Dermis microvascular lymphatic vessel endothelial cell (primary cell): ENCODE measurements around the gene MEGF10. TPM values are rescaled to one million over a fixed set of nuclear protein-coding genes. Genes with fewer than 3 reads are reported as not detected.
"Not testable (repeated sequence)": the region's sequence is repeated elsewhere in the genome, so short reads cannot be mapped to it uniquely, and the experiment has no call there.

Experiments used
- DNase-seq, 2 donors: peaks; one replicate each; pipeline versions ENCODE4 v3.0.0 to v3.0.0-alpha.2; 2010; ENCODE audit warnings: low read depth in 2 of 2
- total RNA-seq: library from RNA; depleted of rRNA; stranded (reverse); fragments of >200 nt; gene quantifications from 2 replicates; pipeline ENCODE4 v1.2.1, GENCODE V29; 2014

Gene MEGF10
- 0.90 and 3.4 TPM in 2 replicates for total RNA-seq

DNA sequence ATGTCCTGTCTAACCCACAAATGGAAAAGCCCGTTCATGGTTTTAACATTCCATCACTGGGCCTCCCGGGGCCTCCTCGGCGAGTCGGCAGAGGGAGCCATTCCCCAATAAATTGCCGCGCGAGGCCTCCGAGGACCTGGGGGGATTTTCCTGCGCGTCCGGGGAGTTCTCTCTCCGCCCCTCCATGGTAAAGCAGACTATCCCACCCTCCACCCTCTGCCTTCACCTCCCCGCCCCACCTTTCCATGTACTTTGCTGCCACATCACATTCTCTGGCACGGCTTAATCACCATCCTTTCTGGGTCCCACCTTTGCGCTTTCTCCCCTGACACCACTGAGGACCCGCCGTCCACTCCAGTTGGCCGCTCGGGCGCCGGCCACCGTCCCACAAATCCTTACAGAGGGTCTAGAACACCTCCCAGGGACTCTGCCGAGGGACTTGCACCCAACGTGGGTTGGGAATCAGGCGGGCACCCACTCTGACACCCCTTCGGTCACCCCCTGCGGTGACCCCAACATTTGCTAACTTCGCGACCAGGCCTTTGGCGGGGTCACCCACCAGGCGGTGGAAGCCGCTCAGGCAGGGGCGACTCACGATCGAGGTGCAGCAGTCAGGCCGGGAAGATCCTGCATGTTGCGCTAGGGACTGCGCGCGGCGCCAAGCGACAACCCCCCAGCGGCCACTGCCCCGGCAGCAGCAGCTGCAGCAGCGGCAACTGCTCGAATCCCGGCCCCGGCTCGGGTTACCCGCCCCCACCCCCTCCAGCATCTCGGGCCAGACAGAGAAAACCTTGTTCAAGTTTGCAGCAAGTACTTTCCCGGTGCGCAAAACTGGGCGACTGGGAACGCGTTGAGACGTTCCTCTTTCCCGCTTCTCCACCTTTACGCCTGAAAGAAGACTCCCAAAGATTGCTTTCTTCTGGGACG lies at the start of gene MEGF10:
Gene MEGF10 (plus strand): TSS at position 778 of the 927 bp plus-strand sequence. CDS start 40,513 bp downstream, outside the sequence.
- peak; percentile 23 to 45 for DNase-seq

DNA sequence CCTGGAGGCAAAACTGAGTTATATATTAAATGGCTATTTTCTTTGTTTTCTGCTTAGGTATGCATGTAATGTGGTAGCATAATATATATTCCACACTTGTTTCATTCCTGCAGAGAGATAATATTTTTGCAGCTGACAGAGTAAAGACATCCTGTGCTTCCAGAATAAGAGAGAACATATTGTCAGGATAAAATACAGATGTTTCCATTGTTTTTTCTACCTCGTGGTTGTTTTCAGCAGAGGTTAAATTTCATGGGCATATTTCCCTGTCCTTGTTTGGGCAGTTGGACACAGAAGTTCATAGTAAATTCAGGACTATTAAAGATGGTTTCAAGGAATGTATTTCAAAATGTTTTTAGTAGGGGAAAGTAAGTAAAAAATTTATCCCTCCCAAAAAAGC lies 47.6 kb upstream of the MEGF10 start:
- peak; percentile 37 for DNase-seq

DNA sequence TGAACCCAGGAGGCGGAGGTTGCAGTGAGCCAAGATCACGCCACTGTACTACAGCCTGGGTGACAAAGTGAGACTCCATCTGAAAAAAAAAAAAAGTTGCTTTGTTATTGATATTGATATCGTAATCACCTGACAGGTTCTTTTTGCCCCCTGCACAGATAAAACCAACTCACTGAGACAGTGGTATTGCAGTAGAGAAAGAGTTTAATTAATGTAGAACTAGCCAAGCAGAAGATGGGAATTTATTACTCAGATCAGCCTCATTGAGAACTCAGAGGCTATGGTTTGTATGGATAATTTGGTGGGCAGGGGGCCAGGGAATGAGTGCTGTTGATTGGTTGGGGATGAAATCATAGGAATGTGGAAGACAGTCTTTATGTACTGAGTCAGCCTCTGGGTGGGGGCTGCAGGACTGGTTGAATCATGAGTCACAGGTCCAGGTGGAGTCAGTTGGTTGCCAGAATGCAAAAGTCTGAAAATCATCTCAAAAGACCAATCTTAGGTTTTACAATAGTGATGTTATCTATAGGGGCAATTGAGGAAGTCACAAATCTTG lies 35.8 kb upstream of the MEGF10 start:
- DNase-seq: peak in 1 of 2 donors; percentile 16

DNA sequence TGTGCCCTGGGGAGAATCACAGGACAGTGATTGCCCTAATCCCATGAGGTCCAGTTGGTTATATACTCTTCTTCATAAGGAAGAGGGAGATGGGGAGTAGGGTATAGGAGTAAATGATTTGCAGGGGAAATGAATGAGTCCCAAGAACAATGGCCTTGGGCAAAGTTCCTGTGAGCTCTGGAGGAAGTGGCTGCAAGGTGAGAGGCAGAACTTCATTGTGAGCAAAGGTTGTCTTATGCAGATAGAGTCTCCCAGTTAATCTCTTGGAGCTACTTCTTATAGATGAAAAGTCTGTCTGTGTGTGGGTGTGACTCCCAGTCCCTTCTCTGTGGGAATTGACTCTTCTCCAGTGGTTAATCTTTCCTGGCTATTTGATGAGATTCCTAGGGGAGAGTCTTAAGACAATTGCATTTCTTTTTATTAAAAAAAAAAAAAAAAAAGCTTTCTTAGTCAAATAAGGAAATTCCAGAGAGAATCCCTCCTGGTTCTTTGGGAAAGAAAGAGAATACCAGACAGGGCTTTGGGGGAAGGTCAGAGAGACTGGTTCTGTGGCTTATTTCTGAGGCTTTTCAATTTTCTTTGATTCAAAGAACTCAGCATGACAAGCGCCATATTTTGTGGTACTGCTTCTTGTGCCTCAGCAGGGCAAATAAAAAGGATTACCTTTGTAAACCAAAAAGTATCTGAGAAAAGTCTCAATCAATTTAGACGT lies 33.6 kb upstream of the MEGF10 start:
- no peak for DNase-seq

DNA sequence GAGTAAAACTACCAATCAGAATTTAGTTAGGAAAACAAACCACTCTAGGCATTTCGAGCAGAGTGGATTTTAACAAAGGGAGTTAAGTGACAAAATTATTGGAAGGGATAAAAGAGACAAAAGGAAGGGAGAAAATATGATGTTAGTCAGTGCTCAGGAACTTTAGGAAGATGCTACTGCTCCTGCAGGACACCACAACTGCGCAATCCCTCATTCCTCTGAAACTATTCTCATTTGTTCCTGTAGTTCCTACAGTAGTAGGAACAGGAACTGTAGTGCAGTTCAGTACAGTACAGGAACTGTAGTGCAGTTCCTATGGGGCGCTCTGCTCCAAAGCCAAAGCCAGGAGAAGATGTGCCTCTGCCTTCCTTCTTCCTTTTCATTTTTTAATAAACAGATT lies 29.9 kb upstream of the MEGF10 start:
- DNase-seq: no peak

DNA sequence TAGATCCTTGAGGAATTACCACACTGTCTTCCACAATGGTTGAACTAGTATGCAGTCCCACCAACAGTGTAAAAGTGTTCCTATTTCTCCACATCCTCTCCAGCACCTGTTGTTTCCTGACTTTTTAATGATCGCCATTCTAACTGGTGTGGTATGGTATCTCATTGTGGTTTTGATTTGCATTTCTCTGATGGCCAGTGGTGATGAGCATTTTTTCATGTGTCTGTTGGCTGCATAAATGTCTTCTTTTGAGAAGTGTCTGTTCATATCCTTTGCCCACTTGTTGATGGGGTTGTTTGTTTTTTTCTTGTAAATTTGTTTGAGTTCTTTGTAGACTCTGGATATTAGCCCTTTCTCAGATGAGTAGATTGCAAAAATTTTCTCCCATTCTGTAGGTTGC lies 25.1 kb upstream of the MEGF10 start:
- not testable (repeated sequence) for DNase-seq

DNA sequence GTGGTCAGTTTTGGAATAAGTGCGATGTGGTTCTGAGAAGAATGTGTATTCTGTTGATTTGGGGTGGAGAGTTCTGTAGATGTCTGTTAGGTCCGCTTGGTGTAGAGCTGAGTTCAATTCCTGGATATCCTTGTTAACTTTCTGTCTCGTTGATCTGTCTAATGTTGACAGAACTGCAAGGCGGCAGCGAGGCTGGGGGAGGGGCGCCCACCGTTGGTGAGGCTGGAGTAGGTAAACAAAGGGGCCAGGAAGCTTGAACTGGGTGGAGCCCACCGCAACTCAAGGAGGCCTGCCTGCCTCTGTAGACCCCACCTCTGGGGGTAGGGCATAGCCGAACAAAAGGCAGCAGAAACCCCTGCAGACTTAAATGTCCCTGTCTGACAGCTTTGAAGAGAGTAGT lies 22.3 kb upstream of the MEGF10 start:
- DNase-seq: not testable (repeated sequence)

DNA sequence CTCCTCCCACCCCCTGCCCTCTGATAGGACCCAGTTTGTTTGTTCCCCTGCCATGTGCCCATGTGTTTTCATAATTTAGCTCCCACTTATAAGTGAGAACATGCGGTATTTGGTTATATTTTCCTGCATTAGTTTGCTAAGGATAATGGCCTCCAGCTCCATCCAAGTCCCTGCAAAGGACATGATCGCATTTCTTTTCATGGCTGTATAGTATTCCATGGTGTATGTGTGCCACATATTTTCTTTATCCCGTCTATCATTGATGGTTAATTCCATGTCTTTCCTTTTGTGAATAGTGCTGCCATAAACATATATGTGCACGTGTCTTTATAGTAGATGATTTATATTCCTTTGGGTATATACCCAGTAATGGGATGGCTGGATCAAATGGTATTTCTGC lies 19.9 kb upstream of the MEGF10 start:
- DNase-seq: not testable (repeated sequence)

DNA sequence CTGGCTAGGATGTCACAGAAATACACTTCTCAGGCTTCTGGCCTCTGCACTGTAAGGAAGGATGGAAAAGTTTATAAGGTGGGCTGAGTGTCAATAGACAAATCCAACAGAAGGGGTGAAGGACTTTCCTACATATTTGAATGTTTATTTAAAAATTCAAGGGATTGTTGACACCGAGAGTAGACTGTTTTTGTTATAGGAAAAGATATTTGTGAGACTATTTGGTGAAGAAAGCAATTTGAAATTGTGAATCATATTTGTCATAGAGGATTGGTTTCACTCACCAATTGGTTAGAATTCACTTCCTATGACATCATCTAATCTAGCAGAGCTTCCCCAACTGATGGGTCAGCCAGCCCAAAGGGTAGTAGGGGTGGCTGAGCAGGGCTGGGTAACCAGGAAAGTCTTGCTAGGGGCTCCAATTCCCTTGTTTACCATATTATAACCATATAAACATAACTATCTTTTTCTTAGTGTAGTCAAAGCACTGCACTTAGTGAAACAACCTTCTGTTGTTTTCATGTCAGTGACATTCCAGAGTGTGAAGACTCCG lies 14.9 kb upstream of the MEGF10 start:
- DNase-seq: no peak

DNA sequence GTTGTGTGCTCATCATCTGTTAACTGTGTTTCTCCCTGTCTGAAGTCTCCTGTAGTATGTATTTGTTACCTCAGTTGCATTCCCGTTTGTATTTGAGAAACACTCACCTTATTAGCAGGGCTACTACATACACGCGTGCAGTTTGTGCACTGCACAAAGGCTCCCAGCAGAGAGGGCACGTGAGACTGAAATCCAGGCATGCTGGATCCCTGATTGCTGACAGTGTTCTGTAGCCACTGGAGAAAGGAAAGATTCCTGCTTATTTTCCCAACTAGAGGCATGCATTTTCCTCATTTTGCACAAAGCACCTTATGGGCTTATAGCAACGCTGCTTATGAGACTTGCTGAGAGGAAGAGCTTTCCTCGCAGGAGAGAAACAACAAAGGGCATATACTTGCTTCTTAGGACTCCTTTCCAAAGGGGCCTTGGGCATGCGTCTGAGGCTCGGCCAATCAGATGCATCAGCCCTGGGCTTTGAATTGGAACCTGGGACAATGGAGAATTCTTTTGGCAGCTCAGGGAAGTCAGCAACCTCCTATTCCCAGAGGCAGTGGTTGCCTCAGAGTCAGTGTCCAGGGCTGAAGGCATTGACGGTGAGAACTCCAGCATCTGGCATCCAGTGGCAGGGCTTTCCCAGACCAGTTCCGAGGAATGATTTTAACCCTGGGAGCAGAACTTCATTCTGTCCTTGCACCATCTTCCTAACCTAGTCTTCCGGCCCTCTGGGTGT lies 9.9 kb upstream of the MEGF10 start:
- no peak for DNase-seq

DNA sequence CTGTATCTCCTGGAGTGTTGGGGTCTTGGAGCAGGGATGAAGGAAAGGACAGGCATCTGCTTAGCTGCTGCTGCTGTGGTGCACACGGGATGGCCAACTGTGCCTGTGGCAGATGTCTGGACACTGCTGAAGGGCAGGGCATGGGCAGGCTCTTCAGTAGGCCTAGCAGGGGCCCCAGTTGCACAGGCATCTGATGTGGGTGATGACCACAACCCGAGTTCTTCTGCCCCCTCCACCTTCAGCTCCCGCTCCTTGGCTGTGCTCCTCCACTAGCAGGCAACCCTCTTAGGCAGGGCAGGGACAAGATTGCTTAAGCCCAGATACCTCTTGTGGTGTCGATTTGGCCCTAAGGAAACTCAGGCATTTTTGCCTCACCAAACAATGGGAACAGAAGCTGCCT lies 9.0 kb upstream of the MEGF10 start:
- DNase-seq: no peak

DNA sequence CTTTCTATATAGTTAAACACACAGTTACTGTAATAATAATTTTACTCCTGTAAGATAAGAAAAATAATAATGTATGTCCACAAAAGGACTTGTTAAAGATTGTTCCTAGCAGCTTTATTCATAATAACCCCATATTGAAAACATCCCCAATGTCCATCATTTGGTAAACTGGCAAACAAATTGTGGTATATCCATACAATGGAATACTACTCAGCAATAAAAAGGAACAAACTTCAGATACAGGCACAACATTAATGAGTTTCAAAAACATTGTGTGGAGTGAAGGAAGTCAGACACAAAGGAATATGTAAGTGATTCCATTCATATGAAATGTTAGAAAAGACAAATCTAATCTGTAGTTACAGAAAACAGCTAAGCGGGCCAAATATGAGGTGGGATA lies 1.9 kb upstream of the MEGF10 start:
- DNase-seq: no peak

DNA sequence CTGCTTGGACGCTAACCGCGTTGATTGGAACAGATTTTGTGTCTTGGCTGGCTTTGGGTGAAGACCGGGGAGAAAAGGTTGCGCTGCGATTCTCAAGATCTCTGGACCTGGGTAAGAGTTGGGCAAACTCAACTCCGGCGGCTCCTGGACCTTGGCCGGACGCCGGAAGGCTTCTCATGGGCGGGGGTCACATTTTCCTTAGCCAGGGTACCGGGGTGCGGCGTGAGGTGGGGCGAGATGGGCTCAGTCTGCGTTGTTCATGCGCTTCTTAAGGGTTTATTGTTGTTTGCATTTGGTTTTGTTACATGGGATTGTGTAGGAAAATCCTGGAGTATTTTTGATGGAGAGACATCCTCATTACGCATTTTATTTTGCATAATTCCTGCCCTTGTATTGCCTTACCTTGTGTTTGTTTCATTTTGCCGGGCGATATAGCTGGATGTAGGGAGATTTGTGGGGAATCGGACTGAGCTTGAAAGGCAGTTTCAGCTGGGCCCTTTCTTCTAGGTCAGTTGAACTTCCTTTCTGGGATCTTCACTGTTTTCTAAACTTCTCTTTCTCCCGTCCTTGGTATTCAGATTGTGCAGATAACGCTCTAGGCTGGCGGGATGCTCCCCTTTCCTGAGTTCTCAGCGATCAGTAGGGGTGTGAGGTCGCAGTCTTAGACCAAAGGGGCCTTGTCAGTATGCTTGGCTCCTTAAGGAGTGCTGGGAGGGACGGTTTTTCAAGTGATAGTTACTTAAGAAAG lies 524 bp downstream of the MEGF10 start:
- DNase-seq: no peak

DNA sequence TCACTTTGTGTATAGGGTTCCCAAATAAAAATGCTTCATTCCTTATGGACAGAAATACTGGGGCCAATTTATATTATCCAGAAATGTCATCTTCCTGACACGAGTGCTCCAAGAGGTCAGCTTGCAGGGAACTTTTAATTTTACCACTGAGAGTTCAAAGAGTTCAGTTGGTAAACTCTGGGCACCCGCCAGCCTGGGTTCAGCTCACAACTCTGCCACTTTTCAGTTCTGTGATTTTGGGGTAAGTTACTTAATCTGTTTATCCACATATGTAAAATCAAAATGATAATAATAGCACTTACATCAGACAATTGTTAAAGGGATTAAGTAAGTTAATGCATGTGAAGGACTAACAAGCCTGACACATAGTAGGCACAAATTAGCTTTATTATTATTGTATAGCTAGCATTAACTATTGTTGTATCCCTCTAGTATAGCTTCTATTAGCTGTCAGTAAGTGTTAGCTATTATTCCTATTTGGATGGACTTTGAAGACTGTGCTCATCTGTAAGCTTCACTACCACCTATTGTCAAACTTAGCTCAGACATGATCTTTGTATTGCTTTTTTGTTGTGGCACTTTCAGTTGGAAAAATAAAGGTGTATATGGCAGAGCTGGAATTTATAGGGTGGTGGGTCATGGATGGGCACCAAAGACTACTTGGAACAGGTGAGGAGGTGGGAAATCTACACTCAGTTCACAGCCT lies 1.6 kb downstream of the MEGF10 start:
- DNase-seq: no peak

DNA sequence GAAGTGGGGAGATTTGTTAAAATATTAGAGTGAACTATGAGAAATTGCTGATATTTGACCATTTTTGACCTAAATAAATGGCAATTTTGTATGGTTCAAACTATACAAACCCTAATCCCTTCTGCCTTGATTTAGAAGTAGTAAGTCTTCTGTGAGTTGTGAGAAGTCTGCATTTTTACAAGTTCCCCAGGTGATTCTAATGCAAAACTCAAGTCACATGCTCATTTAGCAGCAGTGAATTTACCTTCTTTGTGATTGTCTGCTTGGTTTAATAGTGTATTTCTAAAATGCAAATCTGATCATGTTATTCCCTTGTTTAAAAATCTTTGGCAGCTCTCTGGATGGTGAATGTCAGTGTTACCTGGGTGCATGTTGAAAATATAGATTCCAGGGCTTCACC lies 2.8 kb downstream of the MEGF10 start:
- no peak for DNase-seq

DNA sequence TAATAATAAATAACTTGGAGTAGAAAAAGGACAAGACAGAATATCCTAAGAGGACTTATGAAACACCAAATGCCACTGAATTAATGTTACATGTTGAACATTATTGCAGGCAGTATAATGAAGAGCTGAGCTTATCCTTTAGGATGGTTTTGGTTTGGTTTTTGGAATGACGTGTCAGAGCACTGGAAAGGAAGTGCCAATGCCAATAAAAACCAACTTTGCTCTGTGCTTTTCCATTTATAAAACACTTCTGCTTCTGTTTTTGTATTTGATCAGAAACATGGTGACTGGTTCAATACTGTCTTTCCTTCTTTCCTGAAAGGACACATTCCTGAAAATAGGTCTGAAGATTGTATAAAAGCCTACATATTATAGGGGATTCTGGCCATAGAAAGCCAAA lies 4.2 kb downstream of the MEGF10 start:
- no peak for DNase-seq

DNA sequence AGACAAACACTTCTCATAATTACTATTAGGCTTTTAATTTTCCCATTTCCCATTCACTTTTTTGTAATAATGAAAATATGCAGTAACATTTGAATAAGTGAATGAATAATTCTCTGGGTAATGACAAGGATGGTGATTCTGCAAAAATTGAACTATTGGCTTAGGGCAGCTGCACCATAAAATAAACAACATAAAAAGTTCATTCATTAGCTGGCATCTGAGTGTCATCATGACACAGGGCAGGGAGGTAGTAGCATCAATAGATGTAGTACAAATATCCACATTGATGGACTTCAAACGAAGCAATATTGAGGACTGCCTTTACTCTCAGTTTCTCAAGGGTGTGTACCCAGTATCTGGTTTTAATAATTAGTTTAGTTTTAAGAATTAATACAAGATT lies 4.9 kb downstream of the MEGF10 start:
- no peak for DNase-seq

DNA sequence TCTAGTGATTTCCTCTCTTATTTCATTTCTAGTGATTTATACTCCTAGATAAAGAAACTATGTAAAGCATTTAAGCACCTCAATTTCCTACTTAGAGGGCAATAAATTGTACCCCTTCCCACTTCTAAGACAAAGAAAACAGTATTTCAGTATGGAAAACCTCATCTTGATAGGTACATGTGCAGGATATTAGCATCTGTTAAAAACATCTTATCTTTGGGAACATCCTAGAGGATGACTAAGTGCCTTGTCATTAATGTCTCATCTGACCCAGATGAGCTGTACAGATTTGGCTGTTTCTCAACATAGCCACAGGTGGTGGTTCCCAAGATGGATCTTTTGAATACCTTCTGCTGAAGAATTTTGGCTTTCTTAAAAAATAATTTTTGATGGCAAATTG lies 5.7 kb downstream of the MEGF10 start:
- peak in 1 of 2 donors; percentile 60 for DNase-seq

DNA sequence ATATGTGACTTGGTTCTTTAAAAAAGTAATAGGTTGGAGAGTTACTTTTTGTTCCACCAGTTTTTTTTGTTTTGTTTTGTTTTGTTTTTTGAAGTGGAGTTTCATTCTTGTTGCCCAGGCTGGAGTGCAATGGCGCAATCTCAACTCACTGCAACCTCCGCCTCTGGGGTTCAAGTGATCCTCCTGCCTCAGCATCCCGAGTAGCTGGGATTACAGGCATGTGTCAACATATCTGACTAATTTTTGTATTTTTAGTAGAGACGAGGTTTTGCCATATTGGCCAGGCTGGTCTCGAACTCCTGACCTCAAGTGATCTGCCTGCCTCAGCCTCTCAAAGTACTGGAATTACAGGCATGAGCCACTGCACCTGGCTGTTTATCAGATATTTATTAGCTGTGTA lies 6.3 kb downstream of the MEGF10 start:
- not testable (repeated sequence) for DNase-seq
